ENCODE data around the gene KIF21A. TPM values are rescaled to one million over a fixed set of nuclear protein-coding genes. Genes with fewer than 3 reads are reported as not detected.
"Not testable (repeated sequence)": the region's sequence is repeated elsewhere in the genome, so short reads cannot be mapped to it uniquely, and the experiment has no call there.

KIF21A gene
- 26.4 TPM for total RNA-seq

- DNase-seq (ENCODE audit: low spot score) = peak; percentile 92
These were observed at the start of gene KIF21A for GRCh38 chr12:39443081-39443928. Gene KIF21A, minus strand, starts transcription at chr12:39443120. Its CDS starts 150 bp downstream, at chr12:39442970.

GRCh38 chr12:39490500-39491282 is 47.8 kb upstream of the KIF21A start:
- DNase-seq (ENCODE audit: low spot score) = no peak

- DNase-seq (ENCODE audit: low spot score) = no peak
These were observed 40.7 kb upstream of the KIF21A start for GRCh38 chr12:39483597-39483996.

- DNase-seq (ENCODE audit: low spot score) = no peak
These were observed 40.1 kb upstream of the KIF21A start for GRCh38 chr12:39483042-39483441.

GRCh38 chr12:39476894-39477293 is 34.0 kb upstream of the KIF21A start:
- no peak for DNase-seq (ENCODE audit: low spot score)

GRCh38 chr12:39476121-39476520 is 33.2 kb upstream of the KIF21A start:
- DNase-seq (ENCODE audit: low spot score) = no peak

- DNase-seq (ENCODE audit: low spot score) = not testable (repeated sequence)
These were observed 32.2 kb upstream of the KIF21A start for GRCh38 chr12:39475136-39475535.

GRCh38 chr12:39467432-39467870 is 24.5 kb upstream of the KIF21A start:
- no peak for DNase-seq (ENCODE audit: low spot score)

GRCh38 chr12:39464976-39465695 is 22.2 kb upstream of the KIF21A start:
- no peak for DNase-seq (ENCODE audit: low spot score)

- DNase-seq (ENCODE audit: low spot score) = no peak
These were observed 18.1 kb upstream of the KIF21A start for GRCh38 chr12:39461059-39461458.

- DNase-seq (ENCODE audit: low spot score) = no peak
These were observed 16.1 kb upstream of the KIF21A start for GRCh38 chr12:39459027-39459434.

GRCh38 chr12:39451977-39452376 is 9.1 kb upstream of the KIF21A start:
- DNase-seq (ENCODE audit: low spot score) = no peak

GRCh38 chr12:39448038-39448437 is 5.1 kb upstream of the KIF21A start:
- DNase-seq (ENCODE audit: low spot score) = no peak

GRCh38 chr12:39443929-39444209 is 949 bp upstream of the KIF21A start:
- DNase-seq (ENCODE audit: low spot score) = no peak

- no peak for DNase-seq (ENCODE audit: low spot score)
These were observed 164 bp downstream of the KIF21A start for GRCh38 chr12:39442831-39443080.

- DNase-seq (ENCODE audit: low spot score) = peak; percentile 19
These were observed 723 bp downstream of the KIF21A start for GRCh38 chr12:39441963-39442830.

- no peak for DNase-seq (ENCODE audit: low spot score)
These were observed 1.5 kb downstream of the KIF21A start for GRCh38 chr12:39441189-39441962.

GRCh38 chr12:39440781-39441180 is 2.1 kb downstream of the KIF21A start:
- no peak for DNase-seq (ENCODE audit: low spot score)

GRCh38 chr12:39440101-39440500 is 2.8 kb downstream of the KIF21A start:
- no peak for DNase-seq (ENCODE audit: low spot score)

GRCh38 chr12:39435531-39435930 is 7.4 kb downstream of the KIF21A start:
- DNase-seq (ENCODE audit: low spot score) = no peak

- no peak for DNase-seq (ENCODE audit: low spot score)
These were observed 11.1 kb downstream of the KIF21A start for GRCh38 chr12:39431797-39432196.

All from mucosa of gallbladder (tissue), 1 donor.